ENCODE measurements around the gene VPS72. TPM values are rescaled to one million over a fixed set of nuclear protein-coding genes. Genes with fewer than 3 reads are reported as not detected.

Gene VPS72
- total RNA-seq, 1 donor from 2014 or later: 42.6 TPM

GRCh38 chr1:151165281-151165737 is 24.7 kb downstream of the VPS72 start:
- H3K9me3 ChIP-seq: no peaks in the 10 kb centered on the region
- H3K27ac ChIP-seq: peak overlapping the region; percentile 86
- DNase-seq (peak; percentile 75), ATAC-seq (peak; percentile 33)
- H3K4me1 ChIP-seq: peaks cover 16% of the 10 kb centered on the region
- peak overlapping the region; percentile 73 for H3K4me3 ChIP-seq
- peaks cover 43% of the 10 kb centered on the region for H3K36me3 ChIP-seq
- H3K27me3 ChIP-seq: no peaks in the 10 kb centered on the region
- no peak for TF ChIP-seq CTCF (IDR thresholded peaks at IDR 0.05)
- intact Hi-C loops (cut with DNase I): no loop called here

- Histone ChIP-seq H3K9me3 (no peaks in the 10 kb centered on the region), H3K4me3 (peak overlapping the region; percentile 73), H3K27me3 (no peaks in the 10 kb centered on the region), H3K27ac (peak overlapping the region; percentile 86), H3K36me3 (peaks cover 42% of the 10 kb centered on the region), H3K4me1 (peaks cover 16% of the 10 kb centered on the region)
- no peak for ATAC-seq
- intact Hi-C loops (cut with DNase I): no loop called here
- no peak for DNase-seq
- TF ChIP-seq CTCF (IDR thresholded peaks at IDR 0.05): no peak
Observed at GRCh38 chr1:151164732-151165280, 25.2 kb downstream of the VPS72 start.

GRCh38 chr1:151159373-151159772 is 30.6 kb downstream of the VPS72 start:
- no peaks in the 10 kb centered on the region for H3K27me3 ChIP-seq
- TF ChIP-seq CTCF (IDR thresholded peaks at IDR 0.05): no peak
- peak; percentile 5 for DNase-seq
- peak overlapping the region; percentile 42 for H3K27ac ChIP-seq
- H3K4me3 ChIP-seq: no peak overlapping the region
- peaks cover 2% of the 10 kb centered on the region for H3K4me1 ChIP-seq
- H3K36me3 ChIP-seq: peaks cover 43% of the 10 kb centered on the region
- intact Hi-C loops (cut with DNase I): loop anchor here (5.0 kb wide), 1 partner anchor 57 kb away; no protein-coding TSS in a partner anchor
- no peaks in the 10 kb centered on the region for H3K9me3 ChIP-seq
- ATAC-seq: peak; percentile 9

GRCh38 chr1:151158751-151159251 is 31.2 kb downstream of the VPS72 start:
- no peak for ATAC-seq
- H3K27me3 ChIP-seq: no peaks in the 10 kb centered on the region
- DNase-seq: peak; percentile 60
- H3K9me3 ChIP-seq: no peaks in the 10 kb centered on the region
- H3K4me3 ChIP-seq: no peak overlapping the region
- TF ChIP-seq CTCF (IDR thresholded peaks at IDR 0.05): no peak
- peak overlapping the region; percentile 42 for H3K27ac ChIP-seq
- intact Hi-C loops (cut with DNase I): loop anchor here (5.0 kb wide), 1 partner anchor 56 kb away; no protein-coding TSS in a partner anchor
- H3K4me1 ChIP-seq: peaks cover 2% of the 10 kb centered on the region
- H3K36me3 ChIP-seq: peaks cover 43% of the 10 kb centered on the region

- H3K27ac ChIP-seq: no peak overlapping the region
- H3K4me3 ChIP-seq: peak overlapping the region; percentile 52
- H3K27me3 ChIP-seq: no peaks in the 10 kb centered on the region
- peaks cover 2% of the 10 kb centered on the region for H3K4me1 ChIP-seq
- H3K9me3 ChIP-seq: no peaks in the 10 kb centered on the region
- DNase-seq (peak; percentile 46), ATAC-seq (no peak)
- no peak for TF ChIP-seq CTCF (IDR thresholded peaks at IDR 0.05)
- intact Hi-C loops (cut with DNase I): loop anchor here (5.0 kb wide), 1 partner anchor 56 kb away; no protein-coding TSS in a partner anchor
- peaks cover 43% of the 10 kb centered on the region for H3K36me3 ChIP-seq
Observed at GRCh38 chr1:151158326-151158725, 31.7 kb downstream of the VPS72 start.

Measured in upper lobe of right lung (tissue), 1 donor.